GM12878 (cell line): Measurements from ENCODE around the gene QSOX2. TPM values are rescaled to one million over a fixed set of nuclear protein-coding genes. Genes with fewer than 3 reads are reported as not detected.

Experiments
- ATAC-seq: fragments of 200-7000 bp; cut with Tn5 transposase; 3 replicates; pipeline ENCODE4 v1.9.1; 2020; ENCODE audit warnings: mild to moderate bottlenecking, moderate library complexity
- BruUV-seq: library from RNA; stranded (reverse); fragments of 400-500 nt; replicated peaks from 2 replicates; lab custom pipeline; 2021; lab: Mats Ljungman, UMichigan
- CTCF ChIA-PET: fragments of 300-600 bp; sonication (Branson Sonifier 250); formaldehyde crosslinking; extraction: SDS; loops from one replicate; lab custom pipeline; 2021; ENCODE audit warnings: inconsistent platforms; lab: Yijun Ruan, JAX
- POLR2A ChIA-PET: fragments of 350-600 bp; formaldehyde crosslinking; extraction: SDS; loops from one replicate; lab custom pipeline; 2021; ENCODE audit warnings: inconsistent platforms; lab: Charles Lee
- RAD21 ChIA-PET: fragments of 300-600 bp; sonication (Branson Sonifier 250); formaldehyde crosslinking; loops from one replicate; lab custom pipeline; 2023; ENCODE audit warnings: antibody characterized with exemption; ENCODE audit not compliant: unreplicated experiment; lab: Charles Lee
- SMC1A ChIA-PET: fragments of 300-600 bp; sonication (Branson Sonifier 250); formaldehyde crosslinking; loops from one replicate; lab custom pipeline; 2023; ENCODE audit not compliant: unreplicated experiment, uncharacterized antibody; lab: Charles Lee
- DNase-seq: peaks from one replicate; pipeline ENCODE4 v3.0.0-alpha.2; 2011; ENCODE audit warnings: low read depth, low spot score
- FAIRE-seq: peaks from 3 replicates; lab custom pipeline; 2011; peaks lifted over from hg19 to GRCh38; lab: Jason Lieb, UNC
- H2AFZ ChIP-seq: 2 replicates; pipeline ENCODE4 v1.6.0; 2011; ENCODE audit warnings: low read depth, low read length, control low read depth; ENCODE audit not compliant: control insufficient read depth
- H3K27ac ChIP-seq: 2 replicates; pipeline ENCODE4 v1.5.1; 2011; ENCODE audit warnings: control low read depth; ENCODE audit not compliant: control insufficient read depth, insufficient read depth
- H3K27me3 ChIP-seq, 2 experiments: replicated peaks in 1 of 2; 2 replicates each; pipeline versions ENCODE4 v1.6.0 to v1.6.1; 2011; ENCODE audit warnings: low read length in 1 of 2; ENCODE audit not compliant: control insufficient read depth in 2 of 2, insufficient read depth in 2 of 2
- H3K36me3 ChIP-seq, 2 experiments: 2 replicates each; pipeline ENCODE4 v1.5.1; 2011; ENCODE audit warnings: low read length in 1 of 2; ENCODE audit not compliant: control insufficient read depth in 2 of 2, insufficient read depth in 2 of 2
- H3K4me1 ChIP-seq: 2 replicates; pipeline ENCODE4 v1.6.1; 2011; ENCODE audit warnings: mild to moderate bottlenecking, low read length, moderate library complexity, mixed read lengths; ENCODE audit not compliant: control insufficient read depth, insufficient read depth
- H3K4me2 ChIP-seq: 2 replicates; pipeline ENCODE4 v1.6.0; 2011; ENCODE audit warnings: control low read depth; ENCODE audit not compliant: control insufficient read depth, insufficient read depth
- H3K4me3 ChIP-seq: fragments of 200-600 bp; sonication (generic); 2 replicates; pipeline ENCODE4 v1.5.1; 2016
- H3K79me2 ChIP-seq: 2 replicates; pipeline ENCODE4 v1.6.0; 2011; ENCODE audit warnings: low read length; ENCODE audit not compliant: control insufficient read depth, insufficient read depth
- H3K9ac ChIP-seq: 2 replicates; pipeline ENCODE4 v1.8.0; 2011; ENCODE audit warnings: low read length, control low read depth, mixed read lengths; ENCODE audit not compliant: control insufficient read depth, insufficient read depth
- H3K9me3 ChIP-seq: replicated peaks from 3 replicates; pipeline ENCODE4 v1.5.1; 2011; ENCODE audit warnings: mild to moderate bottlenecking, low read length; ENCODE audit not compliant: control insufficient read depth, insufficient read depth
- H4K20me1 ChIP-seq: 2 replicates; pipeline ENCODE4 v1.6.0; 2011; ENCODE audit not compliant: control insufficient read depth, insufficient read depth
- ATF2 ChIP-seq: IDR thresholded peaks from 2 replicates; pipeline ENCODE4 v1.6.1; 2012; ENCODE audit warnings: low read length, inconsistent platforms
- EED ChIP-seq: sonication (generic); IDR thresholded peaks from 2 replicates; pipeline ENCODE4 v1.6.1; 2016; ENCODE audit warnings: antibody characterized with exemption, low read depth
- KAT2A ChIP-seq: conservative IDR thresholded peaks from 2 replicates; pipeline ENCODE4 v1.6.1; 2011; ENCODE audit warnings: low read depth, low read length; ENCODE audit not compliant: control insufficient read depth
- SUZ12 ChIP-seq: fragments of 200-600 bp; sonication (generic); IDR thresholded peaks from one replicate; pipeline ENCODE4 v1.6.1; 2018; ENCODE audit warnings: antibody characterized with exemption, mild to moderate bottlenecking; ENCODE audit not compliant: unreplicated experiment
- TAF1 ChIP-seq: IDR thresholded peaks from 2 replicates; pipeline ENCODE4 v1.6.1; 2011; ENCODE audit warnings: mild to moderate bottlenecking, low read depth, low read length, borderline replicate concordance
- WGBS: methylation state at CpG from one replicate; pipeline ENCODE4 v1.1.6; 2016; ENCODE audit warnings: low lambda C conversion rate; ENCODE audit not compliant: insufficient replicate concordance, insufficient coverage; ENCODE audit errors: missing lambda C conversion rate; 5-methylcytosine and 5-hydroxymethylcytosine counted together
- in situ Hi-C: fragments of 300-500 bp; cut with MboI; formaldehyde crosslinking; loops from 9 replicates; pipeline ENCODE4 v1.14.3; 2018; ENCODE audit warnings: mixed read lengths
- intact Hi-C: fragments of 100-400 bp; cut with micrococcal nuclease; formaldehyde crosslinking; loops from one replicate; pipeline ENCODE4 v1.14.2; 2022; ENCODE audit not compliant: unreplicated experiment
- polyA plus RNA-seq, 11 experiments: library from polyadenylated mRNA; depleted of rRNA in 4 of 11; unstranded in 6 of 11; stranded (reverse) in 5 of 11; fragments of >200 nt; fragmentation: Nextera tagmentation in 4 of 11; fragmentation: Illumina TruSeq in 1 of 11; extraction: Ambion mirVana in 4 of 11; extraction: Trizol in 1 of 11; gene quantifications; 1 replicate in 1 of 11; 2 replicates in 10 of 11; pipeline versions ENCODE4 v1.2.1 to v1.2.3, GENCODE V29; 2011 to 2016; ENCODE audit warnings: inconsistent platforms in 2 of 11, missing spikeins in 2 of 11, low read depth in 1 of 11
- total RNA-seq, 4 experiments: library from RNA; depleted of rRNA in 3 of 4; stranded (reverse); fragments of >200 nt in 3 of 4; fragmentation: Illumina TruSeq in 1 of 4; extraction: Trizol in 1 of 4; gene quantifications; 2 replicates each; pipeline versions ENCODE4 v1.2.1 to v1.2.3, GENCODE V29; 2013 to 2021
- TF ChIP-seq, protein P1 (sequence below): fragments of 450-650 bp; IDR thresholded peaks from 2 replicates; pipeline ENCODE4 v1.6.1; 2016; ENCODE audit warnings: mild to moderate bottlenecking, moderate library complexity, borderline replicate concordance

Gene QSOX2
- total and polyA plus RNA-seq, 10 of the 15 experiments (the other 5 are each of a cell fraction or from before 2014, with no cell fraction given), result 0.34 to 16.1 (median 8.2) TPM

DNA sequence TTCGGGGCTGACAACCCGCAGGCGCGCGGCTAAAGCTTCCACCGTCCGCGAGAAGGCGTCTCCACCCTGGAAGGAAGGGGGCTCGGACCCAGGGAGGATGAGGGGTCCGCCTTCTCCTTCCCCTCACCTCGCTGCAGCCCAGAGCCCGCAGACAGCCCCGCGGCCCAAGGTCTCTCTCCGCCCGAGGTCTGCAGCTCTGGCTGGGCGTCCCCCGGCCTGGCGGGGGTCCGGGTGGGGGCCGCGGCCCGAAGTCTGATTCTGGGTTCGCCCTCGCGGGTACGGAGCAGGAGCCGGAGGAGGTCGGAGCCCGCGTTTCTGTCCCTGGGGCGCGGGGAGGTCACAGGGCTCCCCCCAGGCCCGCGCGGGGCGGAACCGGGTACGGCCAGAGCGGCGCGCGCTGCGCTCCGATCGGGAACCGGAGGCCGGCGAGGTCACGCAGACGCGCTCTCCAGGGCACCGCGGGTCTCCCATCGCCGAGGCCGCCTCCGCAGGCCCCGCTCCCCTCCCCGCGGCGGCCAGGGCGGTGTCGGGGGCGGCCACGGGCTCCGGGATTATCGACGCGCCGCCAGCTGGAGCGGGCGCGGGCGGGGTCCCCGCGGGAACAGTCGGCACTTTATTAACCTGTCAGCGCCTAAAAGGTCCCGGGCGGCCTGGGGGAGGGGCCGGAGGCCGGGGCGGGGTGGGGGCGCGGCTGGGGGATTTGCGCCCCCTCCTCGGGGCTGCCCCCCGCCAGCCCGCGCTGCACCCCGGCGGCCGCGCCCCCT is 52.3 kb downstream of the QSOX2 start (continued):
- TF ChIP-seq, protein P1, sequence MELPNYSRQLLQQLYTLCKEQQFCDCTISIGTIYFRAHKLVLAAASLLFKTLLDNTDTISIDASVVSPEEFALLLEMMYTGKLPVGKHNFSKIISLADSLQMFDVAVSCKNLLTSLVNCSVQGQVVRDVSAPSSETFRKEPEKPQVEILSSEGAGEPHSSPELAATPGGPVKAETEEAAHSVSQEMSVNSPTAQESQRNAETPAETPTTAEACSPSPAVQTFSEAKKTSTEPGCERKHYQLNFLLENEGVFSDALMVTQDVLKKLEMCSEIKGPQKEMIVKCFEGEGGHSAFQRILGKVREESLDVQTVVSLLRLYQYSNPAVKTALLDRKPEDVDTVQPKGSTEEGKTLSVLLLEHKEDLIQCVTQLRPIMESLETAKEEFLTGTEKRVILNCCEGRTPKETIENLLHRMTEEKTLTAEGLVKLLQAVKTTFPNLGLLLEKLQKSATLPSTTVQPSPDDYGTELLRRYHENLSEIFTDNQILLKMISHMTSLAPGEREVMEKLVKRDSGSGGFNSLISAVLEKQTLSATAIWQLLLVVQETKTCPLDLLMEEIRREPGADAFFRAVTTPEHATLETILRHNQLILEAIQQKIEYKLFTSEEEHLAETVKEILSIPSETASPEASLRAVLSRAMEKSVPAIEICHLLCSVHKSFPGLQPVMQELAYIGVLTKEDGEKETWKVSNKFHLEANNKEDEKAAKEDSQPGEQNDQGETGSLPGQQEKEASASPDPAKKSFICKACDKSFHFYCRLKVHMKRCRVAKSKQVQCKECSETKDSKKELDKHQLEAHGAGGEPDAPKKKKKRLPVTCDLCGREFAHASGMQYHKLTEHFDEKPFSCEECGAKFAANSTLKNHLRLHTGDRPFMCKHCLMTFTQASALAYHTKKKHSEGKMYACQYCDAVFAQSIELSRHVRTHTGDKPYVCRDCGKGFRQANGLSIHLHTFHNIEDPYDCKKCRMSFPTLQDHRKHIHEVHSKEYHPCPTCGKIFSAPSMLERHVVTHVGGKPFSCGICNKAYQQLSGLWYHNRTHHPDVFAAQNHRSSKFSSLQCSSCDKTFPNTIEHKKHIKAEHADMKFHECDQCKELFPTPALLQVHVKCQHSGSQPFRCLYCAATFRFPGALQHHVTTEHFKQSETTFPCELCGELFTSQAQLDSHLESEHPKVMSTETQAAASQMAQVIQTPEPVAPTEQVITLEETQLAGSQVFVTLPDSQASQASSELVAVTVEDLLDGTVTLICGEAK, result no peak
- TF ChIP-seq TAF1, result no peak
- no peak for TF ChIP-seq KAT2A
- no peak for TF ChIP-seq EED
- TF ChIP-seq, all 136 proteins: peak for 0

DNA sequence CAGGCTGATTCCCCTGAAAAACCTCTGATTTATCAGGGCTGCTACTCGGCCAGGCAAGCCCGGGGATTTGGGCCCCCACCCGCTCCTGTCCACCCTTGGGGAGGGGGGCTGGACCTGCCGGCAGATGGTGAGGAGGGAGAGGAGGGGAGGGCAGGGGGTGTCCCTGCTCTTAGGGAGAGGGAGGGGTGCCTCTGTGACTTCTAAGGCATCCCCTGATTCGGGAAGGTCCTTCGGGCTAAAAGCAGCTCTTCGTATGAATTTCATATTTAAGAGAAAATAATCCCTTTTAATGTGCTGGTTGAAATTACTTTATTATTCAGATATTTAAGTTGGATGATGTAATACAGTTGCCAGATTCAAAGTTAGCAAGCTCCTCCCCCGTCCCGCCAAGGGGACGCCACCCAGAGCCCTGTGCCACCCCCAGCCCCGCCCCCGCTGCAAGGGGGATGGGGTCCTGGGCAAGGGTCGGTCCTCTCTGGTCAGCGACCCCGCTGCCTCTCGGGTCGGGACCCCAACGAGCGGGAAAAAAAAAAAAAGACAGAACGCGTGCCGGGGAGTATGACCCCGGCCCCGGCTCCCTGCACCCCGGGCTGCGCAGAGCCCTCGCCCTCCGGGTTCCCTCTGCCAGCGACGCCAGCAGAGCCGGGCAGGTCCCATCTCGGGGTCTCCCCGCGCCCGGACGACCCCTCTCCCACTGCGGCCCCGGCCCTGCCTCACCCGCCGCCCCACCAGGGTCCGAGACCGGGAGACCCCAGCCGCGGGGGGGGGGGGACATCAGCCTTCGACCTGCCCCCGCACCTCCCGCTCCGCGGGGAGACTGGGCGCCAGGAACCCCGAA is 53.1 kb downstream of the QSOX2 start:
- no TSS peak for BruUV-seq
- POLR2A ChIA-PET, result no interaction called here

More for the DNA sequence above, 53.1 kb downstream of the QSOX2 start:
- WGBS, result 16% methylated on average over 20 of the region's 51 CpGs
- FAIRE-seq, result no peak
- intact Hi-C loops (no loop called here), in situ Hi-C loops (no loop called here)
- ATAC-seq, result no peak
- Histone ChIP-seq H2AFZ (no peak overlapping the region), H4K20me1 (no peaks in the 10 kb centered on the region), H3K4me3 (no peak overlapping the region), H3K27ac (no peak overlapping the region), H3K4me1 (0 out of 2 replicates have a peak, but pooled peaks cover 4% of the 10 kb centered on the region), H3K4me2 (no peak overlapping the region), H3K27me3 (peaks cover 2 to 8% of the 10 kb centered on the region in 2 experiments), H3K9me3 (no peaks in the 10 kb centered on the region), H3K79me2 (no peaks in the 10 kb centered on the region), H3K36me3 (no peaks in the 10 kb centered on the region), H3K9ac (no peak overlapping the region)
- CTCF ChIA-PET, result no interaction called here
- peak; percentile 9 for TF ChIP-seq SUZ12
- TF ChIP-seq ATF2, result no peak
- SMC1A ChIA-PET, result no interaction called here
- DNase-seq, result no peak
- RAD21 ChIA-PET, result no interaction called here
